Omental fat pad (tissue), 4 donors: ENCODE data around the gene TBC1D9. TPM values are rescaled to one million over a fixed set of nuclear protein-coding genes. Genes with fewer than 3 reads are reported as not detected.

Source experiments
- ATAC-seq: fragments of 150-250 bp; one replicate; pipeline ENCODE4 v1.9.1; 2016; ENCODE audit warnings: mild to moderate bottlenecking, moderate library complexity; ENCODE audit not compliant: low FRiP score
- DNase-seq: peaks from one replicate; pipeline ENCODE4 v3.0.0-alpha.2; 2019; ENCODE audit warnings: low spot score
- total RNA-seq, 4 donors: library from RNA; depleted of rRNA; stranded (reverse); fragments of >200 nt; gene quantifications; one replicate each; pipeline ENCODE4 v1.1.0, GENCODE V29; 2016
- TF ChIP-seq, protein P1 (sequence below), 3 donors: fragments of 450-650 bp; IDR thresholded peaks; one replicate each; pipeline ENCODE4 v1.5.1; 2016 to 2017; ENCODE audit warnings: antibody characterized with exemption in 3 of 3, mild to moderate bottlenecking in 3 of 3, moderate library complexity in 2 of 3

Gene TBC1D9
- total RNA-seq, 4 donors from 2014 or later = 29.6 to 60.3 (median 48.3) TPM

DNA sequence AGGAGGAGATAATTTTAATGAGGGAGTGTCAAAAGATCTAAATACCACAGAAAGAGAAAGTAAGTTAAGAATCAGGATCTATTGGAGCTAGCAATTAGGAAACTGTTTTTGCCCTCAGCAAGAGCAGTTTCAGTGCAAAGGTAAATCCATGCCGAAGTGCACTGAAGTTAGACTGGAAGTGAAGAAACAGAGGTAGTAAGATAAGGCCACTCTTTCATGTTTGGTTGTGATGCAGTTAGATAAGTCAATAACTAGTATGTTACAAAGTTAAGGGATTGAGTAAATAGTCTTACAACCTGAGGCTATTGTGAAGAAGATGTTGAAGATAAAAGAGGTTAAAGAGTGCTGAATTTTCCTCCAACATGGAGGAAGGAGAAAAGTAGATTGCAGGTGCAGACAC is 140.7 kb downstream of the TBC1D9 start:
- DNase-seq (no peak), ATAC-seq (no peak)
- TF ChIP-seq, protein P1, sequence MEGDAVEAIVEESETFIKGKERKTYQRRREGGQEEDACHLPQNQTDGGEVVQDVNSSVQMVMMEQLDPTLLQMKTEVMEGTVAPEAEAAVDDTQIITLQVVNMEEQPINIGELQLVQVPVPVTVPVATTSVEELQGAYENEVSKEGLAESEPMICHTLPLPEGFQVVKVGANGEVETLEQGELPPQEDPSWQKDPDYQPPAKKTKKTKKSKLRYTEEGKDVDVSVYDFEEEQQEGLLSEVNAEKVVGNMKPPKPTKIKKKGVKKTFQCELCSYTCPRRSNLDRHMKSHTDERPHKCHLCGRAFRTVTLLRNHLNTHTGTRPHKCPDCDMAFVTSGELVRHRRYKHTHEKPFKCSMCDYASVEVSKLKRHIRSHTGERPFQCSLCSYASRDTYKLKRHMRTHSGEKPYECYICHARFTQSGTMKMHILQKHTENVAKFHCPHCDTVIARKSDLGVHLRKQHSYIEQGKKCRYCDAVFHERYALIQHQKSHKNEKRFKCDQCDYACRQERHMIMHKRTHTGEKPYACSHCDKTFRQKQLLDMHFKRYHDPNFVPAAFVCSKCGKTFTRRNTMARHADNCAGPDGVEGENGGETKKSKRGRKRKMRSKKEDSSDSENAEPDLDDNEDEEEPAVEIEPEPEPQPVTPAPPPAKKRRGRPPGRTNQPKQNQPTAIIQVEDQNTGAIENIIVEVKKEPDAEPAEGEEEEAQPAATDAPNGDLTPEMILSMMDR (IDR thresholded peaks at IDR 0.05) = no peak

DNA sequence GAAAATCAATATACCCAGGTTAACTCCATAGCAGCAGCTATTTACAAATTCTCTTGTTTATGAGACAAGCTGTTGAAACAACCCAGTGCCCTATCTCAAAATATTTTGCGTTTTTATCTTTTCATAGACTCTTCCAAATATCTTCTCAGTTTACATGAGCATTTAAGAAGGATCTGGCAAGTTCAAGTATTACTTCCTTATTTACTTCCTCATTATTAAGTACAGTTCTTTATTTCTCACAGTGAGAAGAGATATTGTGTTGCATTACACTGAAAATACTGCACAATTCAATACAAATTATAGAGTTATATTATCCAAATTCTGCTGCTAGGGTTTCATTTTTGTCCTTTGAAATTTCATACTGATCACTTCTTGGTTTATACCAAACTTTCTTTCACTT is 143.8 kb downstream of the TBC1D9 start:
- no peak for ATAC-seq

DNA sequence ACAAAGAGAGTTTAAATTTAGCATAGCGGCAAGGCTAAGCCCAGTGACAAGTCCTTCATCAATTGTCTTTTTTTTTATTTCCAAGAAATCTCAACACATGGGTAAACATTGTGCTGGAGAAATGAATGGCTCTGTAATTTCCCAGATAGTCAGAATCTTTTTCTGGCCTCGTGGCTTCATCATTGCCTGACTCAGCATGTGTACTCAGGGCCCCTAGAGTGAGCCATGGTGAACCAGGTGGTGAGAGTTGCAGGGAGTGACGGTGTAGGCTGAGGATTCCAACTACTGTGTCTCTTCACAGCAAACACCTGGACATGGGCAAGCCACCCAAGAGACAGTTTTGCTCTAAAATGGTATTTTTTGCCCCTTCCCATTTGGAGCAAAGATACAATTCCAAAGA is 144.3 kb downstream of the TBC1D9 start:
- TF ChIP-seq, protein P1 (IDR thresholded peaks at IDR 0.05) = no peak
- ATAC-seq (no peak), DNase-seq (no peak)

More for the DNA sequence above, 143.8 kb downstream of the TBC1D9 start:
- TF ChIP-seq, protein P1 (IDR thresholded peaks at IDR 0.05) = no peak
- DNase-seq = no peak

GRCh38 chr4:140609548-140610425 is 146.4 kb downstream of the TBC1D9 start:
- DNase-seq (no peak), ATAC-seq (no peak)
- TF ChIP-seq, protein P1 (IDR thresholded peaks at IDR 0.05) = no peak

- ATAC-seq (no peak), DNase-seq (no peak)
- TF ChIP-seq, protein P1 (IDR thresholded peaks at IDR 0.05) = no peak
Measured at GRCh38 chr4:140607852-140608251, 148.3 kb downstream of the TBC1D9 start.

GRCh38 chr4:140604544-140604943 is 151.6 kb downstream of the TBC1D9 start:
- TF ChIP-seq, protein P1 (IDR thresholded peaks at IDR 0.05) = no peak
- no peak for DNase-seq
- no peak for ATAC-seq

DNA sequence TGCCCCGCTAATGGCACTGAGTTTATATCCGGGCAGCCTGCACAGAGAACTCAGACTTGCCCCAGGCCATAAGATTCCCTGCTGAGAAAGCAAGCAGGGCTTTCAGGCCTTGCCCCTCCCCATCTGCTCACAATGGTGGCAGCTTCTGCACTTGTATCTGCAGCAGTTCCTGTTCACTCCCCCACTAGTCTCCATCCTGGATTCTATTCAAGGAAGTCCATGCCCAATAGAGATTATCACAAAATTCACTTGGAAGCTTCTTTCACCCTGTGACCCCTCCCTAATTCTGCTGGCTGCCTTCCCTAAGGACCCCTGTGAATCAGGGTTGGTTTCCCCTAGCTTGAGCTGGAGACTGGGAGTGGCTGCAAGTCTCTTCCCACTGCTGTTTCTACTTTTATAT is 152.9 kb downstream of the TBC1D9 start:
- no peak for ATAC-seq
- TF ChIP-seq, protein P1 (IDR thresholded peaks at IDR 0.05) = no peak

More for the DNA sequence above, 152.9 kb downstream of the TBC1D9 start:
- DNase-seq = no peak
